ENCODE results near the gene ZNF48.

Gene ZNF48

DNA sequence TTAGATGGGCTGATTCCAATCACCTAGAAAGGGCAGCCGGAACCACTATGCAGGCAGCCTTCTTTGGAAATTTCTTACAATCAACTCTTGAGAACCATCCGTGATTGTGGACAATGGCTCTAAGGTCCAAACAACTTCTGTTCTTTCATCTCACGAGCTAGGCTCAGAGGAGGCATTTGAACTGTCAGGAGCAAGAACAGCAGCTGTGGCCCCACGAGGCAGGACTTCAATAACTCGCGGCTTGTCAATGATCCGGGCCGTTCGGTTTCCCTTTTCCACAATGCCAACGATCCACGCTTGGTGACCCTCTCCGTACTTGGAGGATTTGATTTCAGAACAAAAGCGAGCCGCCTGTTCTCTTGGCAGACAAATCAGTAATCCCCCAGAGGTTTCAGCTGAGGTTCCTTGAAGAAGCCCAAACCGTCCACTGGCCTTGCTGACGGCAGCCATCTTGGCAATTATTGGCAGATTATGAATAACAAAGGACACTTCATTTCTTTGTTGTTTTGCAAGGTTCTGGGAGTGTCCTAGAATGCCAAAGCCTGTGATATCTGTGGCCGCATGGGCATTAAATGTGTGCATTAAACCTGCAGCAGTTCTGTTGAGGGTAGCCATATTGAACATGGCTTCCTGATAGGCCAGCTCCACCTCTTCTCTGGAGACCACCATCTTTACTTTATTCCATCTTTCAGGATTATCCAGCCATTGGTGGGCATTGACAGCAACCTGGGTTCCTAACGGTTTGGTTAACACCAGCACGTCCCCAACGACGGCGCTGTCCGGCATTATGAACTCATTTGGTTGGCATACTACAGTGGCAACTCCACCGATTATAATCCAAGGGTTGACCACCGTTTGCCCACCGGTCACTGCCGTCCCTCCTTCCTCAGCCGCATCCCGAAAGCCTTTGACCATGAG, 49.3 kb downstream of the ZNF48 start:
- DNase-seq, result no peak

- no peak for DNase-seq
Measured at GRCh38 chr16:30445149-30445407, 49.9 kb downstream of the ZNF48 start.

GRCh38 chr16:30445408-30446202, 50.4 kb downstream of the ZNF48 start, which contains the start of gene SEPHS2:
TSS of gene SEPHS2 (minus strand) at chr16:30445874. CDS start at chr16:30445727, 147 bp downstream.
- DNase-seq, result peak; percentile 99

- DNase-seq, result no peak
Measured at GRCh38 chr16:30446203-30446595, 51.0 kb downstream of the ZNF48 start.

- DNase-seq, result no peak
Measured at GRCh38 chr16:30447512-30448226, 52.4 kb downstream of the ZNF48 start.

- no peak for DNase-seq
Measured at GRCh38 chr16:30449116-30449435, 53.9 kb downstream of the ZNF48 start.

All from activated CD4-positive, alpha-beta T cell treated with anti-CD3 and anti-CD28 coated beads, Interleukin-2, amount 50 U/mL, for 16 hours (primary cell).